Body of pancreas (tissue), 4 donors: Measurements from ENCODE around the gene FGD5.

Source experiments
- POLR2A ChIP-seq, 3 donors: fragments of 450-650 bp; IDR thresholded peaks; one replicate each; pipeline ENCODE4 v1.6.1; 2016; ENCODE audit warnings: antibody characterized with exemption in 3 of 3, mild to moderate bottlenecking in 2 of 3
- TF ChIP-seq, protein P1 (sequence below), 7 experiments: fragments of 450-650 bp in 4 of 7; fragments of 200-600 bp in 3 of 7; sonication (generic) in 3 of 7; IDR thresholded peaks; one replicate each; pipeline ENCODE4 v1.5.1; 2016 to 2019; ENCODE audit warnings: antibody characterized with exemption in 7 of 7

DNA sequence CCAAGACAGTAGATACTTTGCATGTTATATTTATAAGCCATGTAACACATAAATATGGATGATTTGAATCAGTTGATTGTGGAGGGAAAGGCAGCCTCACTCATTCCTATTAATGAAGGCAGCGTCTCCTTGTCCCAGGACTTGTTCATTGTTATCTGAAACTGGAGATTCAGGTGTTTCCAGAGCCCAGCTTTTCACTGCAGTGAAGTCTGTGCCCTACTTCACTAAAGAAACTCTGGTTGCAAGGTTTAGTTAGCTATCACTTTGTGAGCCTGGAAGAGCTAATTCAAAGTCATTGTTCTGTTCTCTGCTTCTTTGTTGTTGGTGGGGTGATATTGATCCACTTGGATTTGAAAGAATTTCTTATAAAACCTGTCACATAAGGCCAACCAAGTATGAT is 138.4 kb downstream of the FGD5 start:
- TF ChIP-seq, protein P1, sequence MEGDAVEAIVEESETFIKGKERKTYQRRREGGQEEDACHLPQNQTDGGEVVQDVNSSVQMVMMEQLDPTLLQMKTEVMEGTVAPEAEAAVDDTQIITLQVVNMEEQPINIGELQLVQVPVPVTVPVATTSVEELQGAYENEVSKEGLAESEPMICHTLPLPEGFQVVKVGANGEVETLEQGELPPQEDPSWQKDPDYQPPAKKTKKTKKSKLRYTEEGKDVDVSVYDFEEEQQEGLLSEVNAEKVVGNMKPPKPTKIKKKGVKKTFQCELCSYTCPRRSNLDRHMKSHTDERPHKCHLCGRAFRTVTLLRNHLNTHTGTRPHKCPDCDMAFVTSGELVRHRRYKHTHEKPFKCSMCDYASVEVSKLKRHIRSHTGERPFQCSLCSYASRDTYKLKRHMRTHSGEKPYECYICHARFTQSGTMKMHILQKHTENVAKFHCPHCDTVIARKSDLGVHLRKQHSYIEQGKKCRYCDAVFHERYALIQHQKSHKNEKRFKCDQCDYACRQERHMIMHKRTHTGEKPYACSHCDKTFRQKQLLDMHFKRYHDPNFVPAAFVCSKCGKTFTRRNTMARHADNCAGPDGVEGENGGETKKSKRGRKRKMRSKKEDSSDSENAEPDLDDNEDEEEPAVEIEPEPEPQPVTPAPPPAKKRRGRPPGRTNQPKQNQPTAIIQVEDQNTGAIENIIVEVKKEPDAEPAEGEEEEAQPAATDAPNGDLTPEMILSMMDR (IDR thresholded peaks at IDR 0.05), result no peak
- no peak for TF ChIP-seq POLR2A (IDR thresholded peaks at IDR 0.05)
